ENCODE results near the gene S100A12.

DNA sequence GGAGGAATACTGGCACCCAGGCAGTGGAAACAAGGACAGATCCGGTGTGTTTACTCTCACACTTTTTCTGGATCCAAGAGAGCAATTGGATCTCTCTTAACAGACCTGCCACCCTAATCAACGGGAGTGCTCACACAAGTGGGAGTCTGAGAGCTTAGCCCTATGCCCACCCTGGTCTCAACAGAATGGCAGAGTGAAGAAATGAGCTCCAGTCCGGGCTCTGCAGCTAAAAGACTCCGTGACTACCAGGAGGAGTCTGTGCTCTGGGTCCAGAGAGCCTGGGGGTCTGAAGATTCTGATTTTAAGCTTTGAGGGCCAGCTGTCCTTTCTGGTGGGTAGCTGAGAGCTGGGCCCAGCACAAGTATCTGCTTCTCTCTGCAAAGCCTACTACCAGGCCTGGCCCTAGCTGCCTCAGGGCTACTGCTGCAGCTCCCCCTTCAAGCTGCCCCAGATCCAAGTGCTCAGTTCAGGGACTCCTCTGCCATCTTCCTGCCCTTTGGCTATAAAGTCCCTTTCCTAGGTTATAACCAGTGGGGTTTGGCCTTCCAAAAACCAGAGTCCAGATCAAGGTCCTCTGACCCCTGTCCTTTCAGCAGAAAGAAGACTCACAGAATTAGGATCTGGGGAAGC, 13.8 kb downstream of the S100A12 start:
- TF ChIP-seq, protein P1, sequence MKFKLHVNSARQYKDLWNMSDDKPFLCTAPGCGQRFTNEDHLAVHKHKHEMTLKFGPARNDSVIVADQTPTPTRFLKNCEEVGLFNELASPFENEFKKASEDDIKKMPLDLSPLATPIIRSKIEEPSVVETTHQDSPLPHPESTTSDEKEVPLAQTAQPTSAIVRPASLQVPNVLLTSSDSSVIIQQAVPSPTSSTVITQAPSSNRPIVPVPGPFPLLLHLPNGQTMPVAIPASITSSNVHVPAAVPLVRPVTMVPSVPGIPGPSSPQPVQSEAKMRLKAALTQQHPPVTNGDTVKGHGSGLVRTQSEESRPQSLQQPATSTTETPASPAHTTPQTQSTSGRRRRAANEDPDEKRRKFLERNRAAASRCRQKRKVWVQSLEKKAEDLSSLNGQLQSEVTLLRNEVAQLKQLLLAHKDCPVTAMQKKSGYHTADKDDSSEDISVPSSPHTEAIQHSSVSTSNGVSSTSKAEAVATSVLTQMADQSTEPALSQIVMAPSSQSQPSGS (CRISPR knock-in tag; IDR thresholded peaks at IDR 0.05), result no peak
- TF ChIP-seq RBM14 (IDR thresholded peaks at IDR 0.05; ENCODE audit: borderline replicate concordance, insufficient read depth, low read depth, low read length), result no peak
- no peak for TF ChIP-seq MAFK (IDR thresholded peaks at IDR 0.05; ENCODE audit: low read length)
- no peak for TF ChIP-seq POLR2AphosphoS5 (IDR thresholded peaks at IDR 0.05; ENCODE audit: control insufficient read depth, insufficient read depth, low read depth, low read length)
- TF ChIP-seq MAZ (CRISPR knock-in tag; conservative IDR thresholded peaks at IDR 0.05 in 1 of 2, IDR thresholded peaks at IDR 0.05 in 1 of 2), result no peak
- no peak for TF ChIP-seq TEAD4 (IDR thresholded peaks at IDR 0.05; ENCODE audit: low read length)
- no peak for TF ChIP-seq TEAD4 (CRISPR knock-in tag; IDR thresholded peaks at IDR 0.05; ENCODE audit: borderline replicate concordance)
- no peak for TF ChIP-seq SP1 (CRISPR knock-in tag; IDR thresholded peaks at IDR 0.05)
- no peak for TF ChIP-seq CHD1 (IDR thresholded peaks at IDR 0.05; ENCODE audit: low read length)
- no peak for TF ChIP-seq SIN3A (IDR thresholded peaks at IDR 0.05; ENCODE audit: borderline replicate concordance in 2 of 2, control insufficient read depth in 1 of 2, low read depth in 2 of 2, low read length in 2 of 2)
- TF ChIP-seq, protein P2, sequence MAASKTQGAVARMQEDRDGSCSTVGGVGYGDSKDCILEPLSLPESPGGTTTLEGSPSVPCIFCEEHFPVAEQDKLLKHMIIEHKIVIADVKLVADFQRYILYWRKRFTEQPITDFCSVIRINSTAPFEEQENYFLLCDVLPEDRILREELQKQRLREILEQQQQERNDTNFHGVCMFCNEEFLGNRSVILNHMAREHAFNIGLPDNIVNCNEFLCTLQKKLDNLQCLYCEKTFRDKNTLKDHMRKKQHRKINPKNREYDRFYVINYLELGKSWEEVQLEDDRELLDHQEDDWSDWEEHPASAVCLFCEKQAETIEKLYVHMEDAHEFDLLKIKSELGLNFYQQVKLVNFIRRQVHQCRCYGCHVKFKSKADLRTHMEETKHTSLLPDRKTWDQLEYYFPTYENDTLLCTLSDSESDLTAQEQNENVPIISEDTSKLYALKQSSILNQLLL (CRISPR knock-in tag; IDR thresholded peaks at IDR 0.05; ENCODE audit: borderline replicate concordance), result no peak
- TF ChIP-seq, protein P3, sequence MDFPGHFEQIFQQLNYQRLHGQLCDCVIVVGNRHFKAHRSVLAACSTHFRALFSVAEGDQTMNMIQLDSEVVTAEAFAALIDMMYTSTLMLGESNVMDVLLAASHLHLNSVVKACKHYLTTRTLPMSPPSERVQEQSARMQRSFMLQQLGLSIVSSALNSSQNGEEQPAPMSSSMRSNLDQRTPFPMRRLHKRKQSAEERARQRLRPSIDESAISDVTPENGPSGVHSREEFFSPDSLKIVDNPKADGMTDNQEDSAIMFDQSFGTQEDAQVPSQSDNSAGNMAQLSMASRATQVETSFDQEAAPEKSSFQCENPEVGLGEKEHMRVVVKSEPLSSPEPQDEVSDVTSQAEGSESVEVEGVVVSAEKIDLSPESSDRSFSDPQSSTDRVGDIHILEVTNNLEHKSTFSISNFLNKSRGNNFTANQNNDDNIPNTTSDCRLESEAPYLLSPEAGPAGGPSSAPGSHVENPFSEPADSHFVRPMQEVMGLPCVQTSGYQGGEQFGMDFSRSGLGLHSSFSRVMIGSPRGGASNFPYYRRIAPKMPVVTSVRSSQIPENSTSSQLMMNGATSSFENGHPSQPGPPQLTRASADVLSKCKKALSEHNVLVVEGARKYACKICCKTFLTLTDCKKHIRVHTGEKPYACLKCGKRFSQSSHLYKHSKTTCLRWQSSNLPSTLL (IDR thresholded peaks at IDR 0.05), result no peak
- TF ChIP-seq, protein P4, sequence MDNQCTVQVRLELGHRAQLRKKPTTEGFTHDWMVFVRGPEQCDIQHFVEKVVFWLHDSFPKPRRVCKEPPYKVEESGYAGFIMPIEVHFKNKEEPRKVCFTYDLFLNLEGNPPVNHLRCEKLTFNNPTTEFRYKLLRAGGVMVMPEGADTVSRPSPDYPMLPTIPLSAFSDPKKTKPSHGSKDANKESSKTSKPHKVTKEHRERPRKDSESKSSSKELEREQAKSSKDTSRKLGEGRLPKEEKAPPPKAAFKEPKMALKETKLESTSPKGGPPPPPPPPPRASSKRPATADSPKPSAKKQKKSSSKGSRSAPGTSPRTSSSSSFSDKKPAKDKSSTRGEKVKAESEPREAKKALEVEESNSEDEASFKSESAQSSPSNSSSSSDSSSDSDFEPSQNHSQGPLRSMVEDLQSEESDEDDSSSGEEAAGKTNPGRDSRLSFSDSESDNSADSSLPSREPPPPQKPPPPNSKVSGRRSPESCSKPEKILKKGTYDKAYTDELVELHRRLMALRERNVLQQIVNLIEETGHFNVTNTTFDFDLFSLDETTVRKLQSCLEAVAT (IDR thresholded peaks at IDR 0.05), result no peak
- TF ChIP-seq FOS (IDR thresholded peaks at IDR 0.05; ENCODE audit: extremely low read depth, insufficient read length), result no peak
- TF ChIP-seq CTCF (IDR thresholded peaks at IDR 0.05 in 2 of 3, conservative IDR thresholded peaks at IDR 0.05 in 1 of 3; ENCODE audit: insufficient read depth in 2 of 3, low read depth in 1 of 3, low read length in 3 of 3), result no peak
